ENCODE data around the gene LSR.
"Not testable (repeated sequence)": the region's sequence is repeated elsewhere in the genome, so short reads cannot be mapped to it uniquely, and the experiment has no call there.

The LSR gene

DNA sequence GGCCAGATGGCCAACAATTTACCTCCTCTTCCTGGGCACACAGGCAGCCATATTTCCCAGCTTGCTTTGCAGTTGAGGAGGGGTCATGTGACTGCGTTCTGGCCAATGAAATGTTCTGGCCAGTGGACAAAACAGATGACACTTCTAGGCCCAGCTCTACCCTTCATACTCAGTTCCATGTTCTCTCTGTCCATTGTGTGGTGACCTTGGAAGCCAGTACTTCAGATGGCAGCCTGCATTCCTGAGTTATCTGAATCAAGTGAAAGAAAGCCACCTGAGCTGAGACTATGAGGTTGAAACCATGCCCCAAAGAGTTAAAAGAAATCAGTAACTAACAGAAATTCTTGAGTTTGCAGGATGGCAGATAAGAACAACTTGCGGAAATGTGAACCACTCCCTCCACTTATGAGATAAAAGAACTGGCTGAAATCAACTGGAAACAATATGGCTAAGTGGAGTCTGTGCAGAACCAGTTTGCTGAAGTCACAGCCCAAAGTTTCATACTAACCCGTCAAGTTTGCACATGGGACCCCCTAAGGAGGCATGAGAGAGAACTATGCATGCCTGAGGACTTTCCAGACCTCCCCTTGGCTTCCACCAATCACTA is 28.4 kb upstream of the LSR start:
- H3K4me3 ChIP-seq (ENCODE audit: low read length in 2 of 2) = no peak overlapping the region

DNA sequence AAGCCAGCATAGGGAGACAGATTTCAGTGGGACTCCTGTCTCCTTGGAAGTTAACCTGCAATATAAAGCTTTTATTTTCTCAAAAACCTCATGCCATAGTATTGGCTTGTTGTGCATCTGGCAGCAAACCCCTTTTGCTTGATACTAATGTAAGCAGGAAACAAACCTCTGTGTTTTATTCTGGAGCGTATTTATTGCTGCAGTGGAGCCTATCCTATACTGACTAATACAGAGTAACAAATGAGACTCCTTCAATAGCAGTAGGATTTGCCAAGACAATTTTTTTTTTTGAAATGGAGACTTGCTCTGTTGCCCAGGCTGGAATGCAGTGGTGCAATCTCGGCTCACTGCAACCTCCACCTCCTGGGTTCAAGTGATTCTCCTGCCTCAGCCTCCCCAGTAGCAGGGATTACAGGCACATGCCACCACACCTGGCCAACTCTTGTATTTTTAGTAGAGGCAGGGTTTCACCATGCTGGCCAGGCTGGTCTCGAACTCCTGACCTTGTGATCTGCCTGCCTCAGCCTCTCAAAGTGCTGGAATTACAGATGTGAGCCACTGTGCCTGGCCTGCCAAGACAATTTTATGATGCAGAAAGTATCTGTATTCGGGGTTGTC is 27.7 kb upstream of the LSR start:
- not testable (repeated sequence) for H3K9ac ChIP-seq (ENCODE audit: low read length in 2 of 2); H3K27ac ChIP-seq (ENCODE audit: low read length); H3K4me3 ChIP-seq (ENCODE audit: low read length in 2 of 2); H3K9me3 ChIP-seq (ENCODE audit: control insufficient read depth in 2 of 2, low read length in 2 of 2); H3K4me1 ChIP-seq (ENCODE audit: control insufficient read depth, insufficient read depth, low read length); H3K36me3 ChIP-seq (ENCODE audit: control insufficient read depth in 2 of 2, insufficient read depth in 2 of 2, low read length in 2 of 2)
- peaks cover 6 to 13% of the 10 kb centered on the region in 2 donors for H3K27me3 ChIP-seq (ENCODE audit: control insufficient read depth in 1 of 2, insufficient read depth in 2 of 2, low read length in 2 of 2)

More for the DNA sequence above, 28.4 kb upstream of the LSR start:
- Histone ChIP-seq H3K9me3 (ENCODE audit: control insufficient read depth in 2 of 2, low read length in 2 of 2) (peaks cover 0 to 9% of the 10 kb centered on the region in 2 donors), H3K27ac (ENCODE audit: low read length) (no peak overlapping the region), H3K9ac (ENCODE audit: low read length in 2 of 2) (no peak overlapping the region), H3K36me3 (ENCODE audit: control insufficient read depth in 2 of 2, insufficient read depth in 2 of 2, low read length in 2 of 2) (no peaks in the 10 kb centered on the region), H3K4me1 (ENCODE audit: control insufficient read depth, insufficient read depth, low read length) (no peaks in the 10 kb centered on the region), H3K27me3 (ENCODE audit: control insufficient read depth in 1 of 2, insufficient read depth in 2 of 2, low read length in 2 of 2) (peaks cover 6 to 9% of the 10 kb centered on the region in 2 donors)

- no peaks in the 10 kb centered on the region for H3K4me1 ChIP-seq (ENCODE audit: control insufficient read depth, insufficient read depth, low read length)
- H3K4me3 ChIP-seq (ENCODE audit: low read length in 2 of 2) = no peak overlapping the region
- no peak overlapping the region for H3K27ac ChIP-seq (ENCODE audit: low read length)
- no peak overlapping the region for H3K9ac ChIP-seq (ENCODE audit: low read length in 2 of 2)
- peaks cover 0 to 9% of the 10 kb centered on the region in 2 donors for H3K9me3 ChIP-seq (ENCODE audit: control insufficient read depth in 2 of 2, low read length in 2 of 2)
- peaks cover 6 to 13% of the 10 kb centered on the region in 2 donors for H3K27me3 ChIP-seq (ENCODE audit: control insufficient read depth in 1 of 2, insufficient read depth in 2 of 2, low read length in 2 of 2)
- H3K36me3 ChIP-seq (ENCODE audit: control insufficient read depth in 2 of 2, insufficient read depth in 2 of 2, low read length in 2 of 2) = no peaks in the 10 kb centered on the region
Measured at GRCh38 chr19:35222373-35223015, 26.3 kb upstream of the LSR start.

GRCh38 chr19:35223084-35223790 is 25.6 kb upstream of the LSR start:
- peaks cover 6 to 20% of the 10 kb centered on the region in 2 donors for H3K27me3 ChIP-seq (ENCODE audit: control insufficient read depth in 1 of 2, insufficient read depth in 2 of 2, low read length in 2 of 2)
- H3K4me3 ChIP-seq (ENCODE audit: low read length in 2 of 2) = no peak overlapping the region
- no peak overlapping the region for H3K27ac ChIP-seq (ENCODE audit: low read length)
- H3K4me1 ChIP-seq (ENCODE audit: control insufficient read depth, insufficient read depth, low read length) = no peaks in the 10 kb centered on the region
- H3K9ac ChIP-seq (ENCODE audit: low read length in 2 of 2) = no peak overlapping the region
- H3K36me3 ChIP-seq (ENCODE audit: control insufficient read depth in 2 of 2, insufficient read depth in 2 of 2, low read length in 2 of 2) = no peaks in the 10 kb centered on the region
- peaks cover 0 to 9% of the 10 kb centered on the region in 2 donors for H3K9me3 ChIP-seq (ENCODE audit: control insufficient read depth in 2 of 2, low read length in 2 of 2)

GRCh38 chr19:35223862-35224505 is 24.8 kb upstream of the LSR start:
- no peaks in the 10 kb centered on the region for H3K4me1 ChIP-seq (ENCODE audit: control insufficient read depth, insufficient read depth, low read length)
- peaks cover 0 to 9% of the 10 kb centered on the region in 2 donors for H3K9me3 ChIP-seq (ENCODE audit: control insufficient read depth in 2 of 2, low read length in 2 of 2)
- H3K9ac ChIP-seq (ENCODE audit: low read length in 2 of 2) = no peak overlapping the region
- peaks cover 9 to 20% of the 10 kb centered on the region in 2 donors for H3K27me3 ChIP-seq (ENCODE audit: control insufficient read depth in 1 of 2, insufficient read depth in 2 of 2, low read length in 2 of 2)
- no peak overlapping the region for H3K27ac ChIP-seq (ENCODE audit: low read length)
- no peaks in the 10 kb centered on the region for H3K36me3 ChIP-seq (ENCODE audit: control insufficient read depth in 2 of 2, insufficient read depth in 2 of 2, low read length in 2 of 2)
- no peak overlapping the region for H3K4me3 ChIP-seq (ENCODE audit: low read length in 2 of 2)

DNA sequence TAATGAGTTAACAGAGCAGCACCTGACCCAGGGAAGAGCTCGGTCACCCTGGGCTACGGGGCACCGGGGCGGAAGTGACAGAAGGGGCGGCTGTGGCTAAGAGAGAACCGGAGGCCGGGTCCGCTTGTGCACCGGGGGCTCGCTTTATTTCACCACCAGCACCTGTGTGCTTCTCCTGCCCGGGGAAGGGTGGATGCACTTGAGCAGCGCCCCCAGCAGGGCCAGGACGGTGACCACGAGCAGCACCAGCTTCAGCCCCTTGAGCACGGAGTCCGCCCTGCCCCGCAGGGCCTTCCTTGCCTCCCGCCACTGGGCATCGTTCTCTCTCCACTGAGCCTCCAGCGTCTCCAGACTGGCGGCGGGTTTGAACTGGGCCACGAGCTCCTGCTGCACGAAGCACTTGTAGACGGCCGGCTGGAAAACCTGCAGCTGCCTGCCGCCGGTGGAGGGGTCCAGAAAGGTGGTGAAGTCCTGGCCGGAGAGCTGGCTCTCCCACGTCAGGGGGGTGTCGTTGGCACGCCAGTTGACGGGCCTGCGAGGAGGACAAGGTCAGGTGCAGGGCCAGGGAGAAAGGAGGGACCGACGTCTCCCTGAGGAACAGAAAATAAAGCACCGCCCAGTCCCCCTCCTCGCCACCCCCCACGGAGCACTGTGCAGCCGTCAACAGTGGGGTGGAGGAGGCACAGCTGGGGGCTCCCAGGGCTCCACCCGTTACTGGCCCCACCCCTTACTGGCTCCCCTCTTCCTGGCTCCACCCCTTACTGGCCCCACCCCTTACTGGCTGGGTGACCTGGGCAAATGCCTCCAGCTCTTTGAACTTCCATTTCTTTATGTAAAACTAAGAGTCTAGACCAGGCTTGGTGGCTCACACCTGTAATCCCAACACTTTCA is 23.9 kb upstream of the LSR start:
- Histone ChIP-seq H3K27ac (ENCODE audit: low read length) (no peak overlapping the region), H3K9ac (ENCODE audit: low read length in 2 of 2) (no peak overlapping the region), H3K36me3 (ENCODE audit: control insufficient read depth in 2 of 2, insufficient read depth in 2 of 2, low read length in 2 of 2) (no peaks in the 10 kb centered on the region), H3K4me1 (ENCODE audit: control insufficient read depth, insufficient read depth, low read length) (no peaks in the 10 kb centered on the region), H3K9me3 (ENCODE audit: control insufficient read depth in 2 of 2, low read length in 2 of 2) (peaks cover 0 to 9% of the 10 kb centered on the region in 2 donors), H3K27me3 (ENCODE audit: control insufficient read depth in 1 of 2, insufficient read depth in 2 of 2, low read length in 2 of 2) (peaks cover 9 to 20% of the 10 kb centered on the region in 2 donors), H3K4me3 (ENCODE audit: low read length in 2 of 2) (no peak overlapping the region)

DNA sequence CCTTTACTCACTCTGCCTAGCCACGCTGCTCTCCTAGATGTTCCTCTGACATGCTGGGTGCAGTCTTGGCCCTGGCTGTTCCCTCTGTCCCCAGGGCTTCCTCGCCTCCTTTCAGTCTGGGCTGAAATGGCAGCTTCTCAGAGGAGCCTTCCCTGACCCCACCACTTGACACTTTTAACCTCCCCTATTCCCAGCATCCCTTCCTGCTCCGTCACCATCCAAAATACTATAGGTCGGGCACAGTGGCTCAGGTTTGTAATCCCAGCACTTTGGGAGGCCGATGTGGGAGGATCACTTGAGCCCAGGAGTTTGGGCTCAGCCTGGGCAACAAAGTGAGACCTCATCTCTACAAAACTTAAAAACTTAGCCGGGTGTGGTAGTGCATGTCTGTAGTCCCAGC is 22.9 kb upstream of the LSR start:
- Histone ChIP-seq H3K27ac (ENCODE audit: low read length) (no peak overlapping the region), H3K9me3 (ENCODE audit: control insufficient read depth in 2 of 2, low read length in 2 of 2) (peaks cover 0 to 9% of the 10 kb centered on the region in 2 donors), H3K27me3 (ENCODE audit: control insufficient read depth in 1 of 2, insufficient read depth in 2 of 2, low read length in 2 of 2) (peaks cover 9 to 20% of the 10 kb centered on the region in 2 donors), H3K4me1 (ENCODE audit: control insufficient read depth, insufficient read depth, low read length) (no peaks in the 10 kb centered on the region), H3K4me3 (ENCODE audit: low read length in 2 of 2) (no peak overlapping the region), H3K9ac (ENCODE audit: low read length in 2 of 2) (no peak overlapping the region), H3K36me3 (ENCODE audit: control insufficient read depth in 2 of 2, insufficient read depth in 2 of 2, low read length in 2 of 2) (no peaks in the 10 kb centered on the region)

- H3K27ac ChIP-seq (ENCODE audit: low read length) = no peak overlapping the region
- H3K9ac ChIP-seq (ENCODE audit: low read length in 2 of 2) = no peak overlapping the region
- H3K9me3 ChIP-seq (ENCODE audit: control insufficient read depth in 2 of 2, low read length in 2 of 2) = peaks cover 0 to 9% of the 10 kb centered on the region in 2 donors
- no peak overlapping the region for H3K4me3 ChIP-seq (ENCODE audit: low read length in 2 of 2)
- no peaks in the 10 kb centered on the region for H3K4me1 ChIP-seq (ENCODE audit: control insufficient read depth, insufficient read depth, low read length)
- no peaks in the 10 kb centered on the region for H3K36me3 ChIP-seq (ENCODE audit: control insufficient read depth in 2 of 2, insufficient read depth in 2 of 2, low read length in 2 of 2)
- peaks cover 9 to 20% of the 10 kb centered on the region in 2 donors for H3K27me3 ChIP-seq (ENCODE audit: control insufficient read depth in 1 of 2, insufficient read depth in 2 of 2, low read length in 2 of 2)
Measured at GRCh38 chr19:35226748-35227147, 22.1 kb upstream of the LSR start.

DNA sequence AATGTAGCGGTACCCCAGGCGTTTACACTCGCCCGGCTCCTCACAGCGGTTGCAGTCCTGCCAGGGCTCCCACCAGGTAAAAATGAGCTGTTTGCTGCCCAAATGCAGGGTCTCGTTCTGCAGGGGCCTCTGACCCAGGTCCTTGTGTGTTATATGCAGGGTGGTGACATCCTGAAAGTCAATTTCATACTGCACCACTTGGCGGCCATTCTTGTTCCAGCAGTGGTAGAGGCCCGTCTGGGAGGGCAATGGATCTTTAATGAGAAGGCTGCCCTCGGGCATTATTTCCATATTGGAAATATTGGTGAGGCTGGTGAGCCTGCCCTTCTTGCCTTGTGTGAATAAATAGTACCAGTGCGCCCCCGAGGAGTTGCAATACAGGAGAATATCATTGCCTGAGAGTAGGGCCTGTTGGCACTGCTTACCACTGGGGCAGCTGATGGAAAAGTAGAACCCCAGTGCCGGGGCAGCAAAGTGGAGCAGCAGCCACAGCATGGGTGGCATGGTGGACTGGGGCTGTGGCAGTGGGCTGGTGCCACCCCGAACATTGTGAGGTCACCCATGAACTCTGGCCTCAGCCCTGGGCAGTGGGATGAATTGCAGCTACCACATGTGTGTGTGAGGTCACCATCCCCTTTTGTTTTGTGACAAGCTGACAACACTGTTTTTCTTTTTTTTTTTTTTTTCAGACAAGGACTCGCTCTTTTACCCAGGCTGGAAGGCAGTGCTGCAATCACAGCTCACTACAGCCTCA is 20.4 kb upstream of the LSR start, which contains the start of gene FAM187B:
Gene FAM187B (minus strand): TSS at position 563 of the 754 bp plus-strand sequence. CDS start 59 bp downstream, at position 504.
- no peaks in the 10 kb centered on the region for H3K36me3 ChIP-seq (ENCODE audit: control insufficient read depth in 2 of 2, insufficient read depth in 2 of 2, low read length in 2 of 2)
- H3K9ac ChIP-seq (ENCODE audit: low read length in 2 of 2) = no peak within 1 kb of the TSS
- H3K9me3 ChIP-seq (ENCODE audit: control insufficient read depth in 2 of 2, low read length in 2 of 2) = peaks cover 0 to under 1% of the 10 kb centered on the region in 2 donors
- H3K4me1 ChIP-seq (ENCODE audit: control insufficient read depth, insufficient read depth, low read length) = no peaks in the 10 kb centered on the region
- no peak within 1 kb of the TSS for H3K4me3 ChIP-seq (ENCODE audit: low read length in 2 of 2)
- no peak within 1 kb of the TSS for H3K27ac ChIP-seq (ENCODE audit: low read length)
- peaks cover 5 to 19% of the 10 kb centered on the region in 2 donors for H3K27me3 ChIP-seq (ENCODE audit: control insufficient read depth in 1 of 2, insufficient read depth in 2 of 2, low read length in 2 of 2)

Measured in stomach smooth muscle (tissue), 2 donors.